Breast epithelium (tissue), 3 donors: ENCODE measurements around the gene PLEKHA5.

Source experiments
- CTCF ChIP-seq, 3 donors: fragments of 450-650 bp; IDR thresholded peaks; one replicate each; pipeline ENCODE4 v1.5.1; 2016 to 2017; ENCODE audit warnings: antibody characterized with exemption in 3 of 3, mild to moderate bottlenecking in 3 of 3, moderate library complexity in 3 of 3
- POLR2A ChIP-seq: fragments of 450-650 bp; IDR thresholded peaks from one replicate; pipeline ENCODE4 v1.6.1; 2016; ENCODE audit warnings: antibody characterized with exemption, mild to moderate bottlenecking, moderate library complexity

GRCh38 chr12:19402211-19402610, 272.7 kb downstream of the PLEKHA5 start:
- TF ChIP-seq CTCF (IDR thresholded peaks at IDR 0.05) (no peak), POLR2A (no peak)
